GM18507 (cell line): ENCODE measurements around the gene TATDN2.
A peak's percentile ranks its signal among the peaks of the same experiment; 100 is the strongest.

Experiments
- DNase-seq: peaks from one replicate; pipeline ENCODE4 v3.0.0; 2011; ENCODE audit warnings: low read depth; ENCODE audit not compliant: insufficient read length; ENCODE audit errors: extremely low spot score
- FAIRE-seq: peaks from 2 replicates; lab custom pipeline; 2011; peaks lifted over from hg19 to GRCh38; lab: Jason Lieb, UNC

TATDN2 gene

GRCh38 chr3:10233988-10234387 lies 14.3 kb upstream of the TATDN2 start:
- FAIRE-seq (no peak), DNase-seq (no peak)

- DNase-seq, result no peak
- no peak for FAIRE-seq
These were observed 13.6 kb upstream of the TATDN2 start for GRCh38 chr3:10234526-10235230.

- no peak for DNase-seq
- no peak for FAIRE-seq
These were observed 12.7 kb upstream of the TATDN2 start for GRCh38 chr3:10235551-10235950.

- no peak for FAIRE-seq
These were observed 9.7 kb upstream of the TATDN2 start for GRCh38 chr3:10238345-10239183.

GRCh38 chr3:10240799-10241198 lies 7.5 kb upstream of the TATDN2 start:
- no peak for FAIRE-seq
- no peak for DNase-seq

More at GRCh38 chr3:10238345-10239183, 9.7 kb upstream of the TATDN2 start:
- no peak for DNase-seq

GRCh38 chr3:10242182-10243065 lies 5.8 kb upstream of the TATDN2 start:
- no peak for FAIRE-seq
- DNase-seq, result no peak

- FAIRE-seq (no peak), DNase-seq (no peak)
These were observed 4.2 kb upstream of the TATDN2 start for GRCh38 chr3:10244009-10244408.

GRCh38 chr3:10245081-10245712 lies 3.1 kb upstream of the TATDN2 start:
- FAIRE-seq, result no peak
- DNase-seq, result no peak

GRCh38 chr3:10247679-10248183 lies 528 bp upstream of the TATDN2 start:
- no peak for FAIRE-seq

GRCh38 chr3:10248984-10249748 lies 907 bp downstream of the TATDN2 start:
- DNase-seq (no peak), FAIRE-seq (peak; percentile 64)

More at GRCh38 chr3:10247679-10248183, 528 bp upstream of the TATDN2 start:
- DNase-seq, result no peak

GRCh38 chr3:10249833-10250232 lies 1.6 kb downstream of the TATDN2 start:
- DNase-seq (no peak), FAIRE-seq (no peak)

GRCh38 chr3:10251006-10251405 lies 2.7 kb downstream of the TATDN2 start:
- FAIRE-seq (no peak), DNase-seq (no peak)

- FAIRE-seq (no peak), DNase-seq (no peak)
These were observed 5.5 kb downstream of the TATDN2 start for GRCh38 chr3:10253731-10254130.

- FAIRE-seq, result no peak
- no peak for DNase-seq
These were observed 7.6 kb downstream of the TATDN2 start for GRCh38 chr3:10255835-10256234.

GRCh38 chr3:10259036-10259435 lies 10.8 kb downstream of the TATDN2 start:
- no peak for DNase-seq
- FAIRE-seq, result no peak

GRCh38 chr3:10259798-10260197 lies 11.5 kb downstream of the TATDN2 start:
- DNase-seq (no peak), FAIRE-seq (no peak)

GRCh38 chr3:10260211-10260701 lies 12.0 kb downstream of the TATDN2 start:
- FAIRE-seq (no peak), DNase-seq (no peak)

GRCh38 chr3:10262027-10262426 lies 13.8 kb downstream of the TATDN2 start:
- DNase-seq (no peak), FAIRE-seq (no peak)
